ENCODE measurements around the gene SMAD3. TPM values are rescaled to one million over a fixed set of nuclear protein-coding genes. Genes with fewer than 3 reads are reported as not detected.

Gene SMAD3
- total RNA-seq, 4 donors from 2014 or later: 25.9 to 69.4 (median 35.2) TPM

DNA sequence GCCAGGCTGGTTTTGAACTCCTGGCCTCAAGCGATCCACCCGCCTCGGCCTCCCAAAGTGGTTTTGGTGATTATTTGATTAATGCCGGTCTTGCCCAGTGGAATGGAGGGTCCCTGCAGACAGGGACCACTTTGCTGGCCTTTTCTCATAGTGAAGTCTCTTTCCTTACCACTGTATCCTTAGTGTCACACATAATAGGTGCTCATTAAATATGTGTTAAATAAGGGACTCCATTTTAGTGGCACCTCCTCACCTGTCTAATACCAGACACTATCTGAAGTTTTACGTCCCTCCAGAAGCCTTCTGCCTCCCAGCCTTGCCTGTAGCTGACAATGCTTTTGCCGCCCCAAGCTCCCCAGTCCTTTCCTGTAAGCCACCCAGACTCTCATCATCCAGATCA, 97.8 kb downstream of the SMAD3 start:
- 95 to 96% methylated on average over 6 of the region's 6 CpGs for WGBS, 2 donors
- no peak overlapping the region for H3K4me3 ChIP-seq (ENCODE audit: low read depth, poor library complexity, severe bottlenecking)
- no peak for TF ChIP-seq POLR2A (IDR thresholded peaks at IDR 0.05)
- no peak for TF ChIP-seq CTCF (IDR thresholded peaks at IDR 0.05)
- DNase-seq (ENCODE audit: low spot score in 2 of 2): no peak
- intact Hi-C loops (cut with DNase I; ENCODE audit: low total_unique reads): no loop called here

GRCh38 chr15:67164401-67164791, 99.0 kb downstream of the SMAD3 start:
- intact Hi-C loops (cut with DNase I; ENCODE audit: low total_unique reads): no loop called here
- no peak for DNase-seq (ENCODE audit: low spot score in 2 of 2)
- TF ChIP-seq CTCF (IDR thresholded peaks at IDR 0.05) (no peak), POLR2A (IDR thresholded peaks at IDR 0.05) (no peak)
- H3K4me3 ChIP-seq (ENCODE audit: low read depth, poor library complexity, severe bottlenecking): no peak overlapping the region
- 37 to 70% methylated on average over 3 to 5 of the region's 5 CpGs for WGBS, 2 donors

- 84 to 88% methylated on average over 16 of the region's 17 CpGs for WGBS, 2 donors
- no peak overlapping the region for H3K4me3 ChIP-seq (ENCODE audit: low read depth, poor library complexity, severe bottlenecking)
- no peak for DNase-seq (ENCODE audit: low spot score in 2 of 2)
- TF ChIP-seq POLR2A (IDR thresholded peaks at IDR 0.05) (no peak), CTCF (IDR thresholded peaks at IDR 0.05) (no peak)
- intact Hi-C loops (cut with DNase I; ENCODE audit: low total_unique reads): no loop called here
Measured at GRCh38 chr15:67164811-67165253, 99.4 kb downstream of the SMAD3 start.

GRCh38 chr15:67165254-67166253, 100.2 kb downstream of the SMAD3 start:
- no peak for DNase-seq (ENCODE audit: low spot score in 2 of 2)
- TF ChIP-seq POLR2A (IDR thresholded peaks at IDR 0.05) (no peak), CTCF (IDR thresholded peaks at IDR 0.05) (no peak)
- WGBS, 2 donors: 76 to 82% methylated on average over 28 to 34 of the region's 34 CpGs
- H3K4me3 ChIP-seq (ENCODE audit: low read depth, poor library complexity, severe bottlenecking): no peak overlapping the region
- intact Hi-C loops (cut with DNase I; ENCODE audit: low total_unique reads): no loop called here

DNA sequence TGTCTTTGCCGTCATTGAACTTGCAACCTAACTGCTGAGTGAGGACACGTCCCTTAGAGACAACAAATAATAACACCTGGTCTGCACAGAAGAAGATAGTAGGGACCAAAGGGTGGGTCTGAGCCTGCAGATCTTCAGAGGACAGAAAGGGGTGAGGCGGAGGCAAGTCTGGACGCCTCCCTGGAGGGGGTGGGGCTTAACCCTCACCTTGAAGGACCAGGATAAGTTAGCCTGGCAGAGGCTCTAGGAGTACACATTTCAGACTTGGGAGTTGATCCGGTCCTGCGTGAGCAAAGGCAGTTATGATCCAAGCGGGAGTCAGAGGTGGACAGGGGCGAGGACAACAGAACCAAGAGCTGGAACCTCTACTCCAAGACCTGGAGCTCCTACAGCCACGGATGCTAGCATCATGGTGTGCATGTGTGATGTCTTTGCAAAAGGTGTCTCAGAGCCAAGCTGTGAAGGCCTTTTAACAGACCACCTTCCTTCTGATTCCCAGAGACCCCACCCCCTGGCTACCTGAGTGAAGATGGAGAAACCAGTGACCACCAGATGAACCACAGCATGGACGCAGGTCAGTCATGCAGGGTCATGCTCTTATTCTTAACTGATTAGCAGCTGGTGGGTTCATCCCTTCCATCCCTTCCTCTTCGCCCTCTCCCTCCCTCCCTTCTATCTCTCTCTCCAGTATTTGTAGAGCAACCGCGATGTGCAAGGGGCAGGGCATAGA, 101.0 kb downstream of the SMAD3 start:
- DNase-seq (ENCODE audit: low spot score in 2 of 2): no peak
- 63 to 65% methylated on average over 13 of the region's 13 CpGs for WGBS, 2 donors
- H3K4me3 ChIP-seq (ENCODE audit: low read depth, poor library complexity, severe bottlenecking): no peak overlapping the region
- intact Hi-C loops (cut with DNase I; ENCODE audit: low total_unique reads): no loop called here
- TF ChIP-seq POLR2A (IDR thresholded peaks at IDR 0.05) (no peak), CTCF (IDR thresholded peaks at IDR 0.05) (no peak)
